ENCODE data around the gene PACS2. TPM values are rescaled to one million over a fixed set of nuclear protein-coding genes. Genes with fewer than 3 reads are reported as not detected.

Gene PACS2
- total and polyA plus RNA-seq, 2 donors (not counting 1 experiment from before 2014, with no cell fraction given), result 65.6 to 70.7 TPM

DNA sequence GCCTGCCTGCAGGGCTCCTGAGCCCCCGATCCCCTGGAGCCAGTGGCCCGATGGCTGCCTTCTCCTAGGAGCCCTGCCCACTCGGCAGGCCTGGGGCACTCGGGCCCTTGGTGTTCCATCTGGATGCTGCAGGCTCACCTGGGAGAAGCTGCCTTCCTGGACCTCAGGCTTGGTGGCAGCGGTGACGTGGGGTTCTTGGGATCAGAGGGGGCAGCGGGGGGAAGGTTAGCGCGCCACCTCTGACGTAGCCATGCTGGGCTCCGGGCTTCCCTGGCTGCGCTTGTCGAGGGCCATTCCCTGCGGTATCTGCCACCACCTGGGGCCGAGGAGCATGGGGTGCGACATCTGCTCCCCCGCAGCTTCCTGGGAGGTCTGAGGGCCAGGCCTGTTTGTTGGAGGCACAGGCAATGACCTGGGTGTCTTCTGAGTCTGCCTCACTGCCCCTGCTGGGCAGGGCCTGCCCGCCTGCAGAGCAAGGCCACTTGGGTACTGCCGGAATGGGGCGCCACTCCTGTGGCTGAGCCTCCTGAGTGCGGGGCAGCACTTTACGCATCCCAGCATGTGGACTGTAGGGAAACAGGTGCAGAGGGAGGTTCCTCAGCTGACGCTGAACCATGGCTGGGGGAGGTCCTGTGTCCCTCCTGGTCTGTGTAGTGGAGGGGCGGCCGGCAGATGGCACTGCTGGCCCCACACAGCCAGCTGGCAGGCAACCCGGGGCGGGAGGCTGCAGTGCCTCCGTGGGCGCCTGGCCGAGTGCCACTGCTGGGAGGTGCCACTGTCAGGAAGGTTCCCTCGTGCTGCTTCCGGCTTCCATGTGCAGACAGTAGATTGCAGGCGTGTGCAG lies 125.4 kb downstream of the PACS2 start:
- intact Hi-C loops (cut with micrococcal nuclease), result no loop called here
- POLR2A ChIA-PET, result no interaction called here

DNA sequence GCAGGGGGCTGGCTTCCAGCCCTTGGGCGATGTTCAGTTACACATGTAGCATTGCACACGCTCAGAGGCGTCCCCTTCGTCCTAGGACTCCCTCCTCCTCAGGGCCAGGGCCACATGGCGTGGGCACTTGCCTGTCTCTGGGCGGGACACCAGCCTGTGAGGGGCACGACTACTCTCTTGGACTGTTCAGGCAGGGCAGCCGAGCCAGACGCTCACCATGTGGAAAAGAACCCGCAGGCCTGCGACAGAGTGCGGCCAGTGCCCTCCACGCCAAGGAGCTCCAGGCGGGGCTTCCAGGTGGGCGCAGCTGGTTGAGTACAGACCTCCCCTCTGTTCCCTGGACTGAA lies 126.0 kb downstream of the PACS2 start:
- H3K36me3 ChIP-seq (replicated peaks in 1 of 2; ENCODE audit: control extremely low read depth in 1 of 2, control insufficient read depth in 1 of 2, extremely low read depth in 1 of 2, insufficient read depth in 2 of 2, low read length in 1 of 2), result peaks cover 0 to 5% of the 10 kb centered on the region in 2 experiments
- peaks cover 0 to 11% (median 4%) of the 10 kb centered on the region in 3 donors for H3K9me3 ChIP-seq (ENCODE audit: control extremely low read depth in 1 of 3, control insufficient read depth in 2 of 3, insufficient read depth in 1 of 3, low read length in 2 of 3)
- H3K27ac ChIP-seq (ENCODE audit: low read length in 2 of 2), result no peak overlapping the region
- Mint-ChIP-seq H3K9me3 (ENCODE audit: insufficient read depth) (no peaks in the 10 kb centered on the region), H3K27me3 (no peaks in the 10 kb centered on the region), H3K27ac (no peak overlapping the region), H3K4me3 (no peak overlapping the region), H3K4me1 (peaks cover 13% of the 10 kb centered on the region)
- intact Hi-C loops (cut with micrococcal nuclease), result no loop called here
- no peak overlapping the region for H2AFZ ChIP-seq (ENCODE audit: insufficient read depth, low read depth, low read length, poor library complexity, severe bottlenecking)
- ATAC-seq (ENCODE audit: low read depth) (no peak), DNase-seq (no peak)
- H4K20me1 ChIP-seq (ENCODE audit: control insufficient read depth, insufficient read depth, low read length, poor library complexity, severe bottlenecking), result peaks cover 53% of the 10 kb centered on the region
- ChIA-PET POLR2A (no interaction called here), CTCF (no interaction called here)
- no peaks in the 10 kb centered on the region for H3K27me3 ChIP-seq (replicated peaks in 1 of 4; ENCODE audit: control extremely low read depth in 1 of 4, control insufficient read depth in 3 of 4, insufficient read depth in 4 of 4, low read length in 3 of 4)
- H3K4me2 ChIP-seq (replicated peaks; ENCODE audit: low read depth, low read length, poor library complexity, severe bottlenecking), result no peak overlapping the region
- no peak overlapping the region for H3K4me3 ChIP-seq (ENCODE audit: control extremely low read depth in 1 of 5, extremely low read depth in 1 of 5, insufficient read depth in 1 of 5, low read depth in 2 of 5, low read length in 4 of 5)
- H3K4me1 ChIP-seq (ENCODE audit: control insufficient read depth in 2 of 2, insufficient read depth in 2 of 2, low read length in 2 of 2), result peaks cover 0 to 16% of the 10 kb centered on the region in 2 donors
- no peak overlapping the region for H3K9ac ChIP-seq (ENCODE audit: low read length)
- WGBS (ENCODE audit: insufficient coverage), result over 99% methylated on average over 15 of the region's 15 CpGs
- no peak for TF ChIP-seq EZH2 (IDR thresholded peaks at IDR 0.05; ENCODE audit: borderline replicate concordance, insufficient read depth, low read depth, low read length, poor library complexity, severe bottlenecking)
- TF ChIP-seq, protein P1, sequence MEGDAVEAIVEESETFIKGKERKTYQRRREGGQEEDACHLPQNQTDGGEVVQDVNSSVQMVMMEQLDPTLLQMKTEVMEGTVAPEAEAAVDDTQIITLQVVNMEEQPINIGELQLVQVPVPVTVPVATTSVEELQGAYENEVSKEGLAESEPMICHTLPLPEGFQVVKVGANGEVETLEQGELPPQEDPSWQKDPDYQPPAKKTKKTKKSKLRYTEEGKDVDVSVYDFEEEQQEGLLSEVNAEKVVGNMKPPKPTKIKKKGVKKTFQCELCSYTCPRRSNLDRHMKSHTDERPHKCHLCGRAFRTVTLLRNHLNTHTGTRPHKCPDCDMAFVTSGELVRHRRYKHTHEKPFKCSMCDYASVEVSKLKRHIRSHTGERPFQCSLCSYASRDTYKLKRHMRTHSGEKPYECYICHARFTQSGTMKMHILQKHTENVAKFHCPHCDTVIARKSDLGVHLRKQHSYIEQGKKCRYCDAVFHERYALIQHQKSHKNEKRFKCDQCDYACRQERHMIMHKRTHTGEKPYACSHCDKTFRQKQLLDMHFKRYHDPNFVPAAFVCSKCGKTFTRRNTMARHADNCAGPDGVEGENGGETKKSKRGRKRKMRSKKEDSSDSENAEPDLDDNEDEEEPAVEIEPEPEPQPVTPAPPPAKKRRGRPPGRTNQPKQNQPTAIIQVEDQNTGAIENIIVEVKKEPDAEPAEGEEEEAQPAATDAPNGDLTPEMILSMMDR (IDR thresholded peaks at IDR 0.05), result no peak
- H3K79me2 ChIP-seq (ENCODE audit: control insufficient read depth, insufficient read depth, low read length), result peaks cover 65% of the 10 kb centered on the region

More for the DNA sequence above, 125.4 kb downstream of the PACS2 start:
- Histone ChIP-seq H3K4me3 (ENCODE audit: control extremely low read depth in 1 of 5, extremely low read depth in 1 of 5, insufficient read depth in 1 of 5, low read depth in 2 of 5, low read length in 4 of 5) (no peak overlapping the region), H2AFZ (ENCODE audit: insufficient read depth, low read depth, low read length, poor library complexity, severe bottlenecking) (no peak overlapping the region), H3K27me3 (replicated peaks in 1 of 4; ENCODE audit: control extremely low read depth in 1 of 4, control insufficient read depth in 3 of 4, insufficient read depth in 4 of 4, low read length in 3 of 4) (no peaks in the 10 kb centered on the region), H3K36me3 (replicated peaks in 1 of 2; ENCODE audit: control extremely low read depth in 1 of 2, control insufficient read depth in 1 of 2, extremely low read depth in 1 of 2, insufficient read depth in 2 of 2, low read length in 1 of 2) (peaks cover 0 to 5% of the 10 kb centered on the region in 2 experiments), H3K9me3 (ENCODE audit: control extremely low read depth in 1 of 3, control insufficient read depth in 2 of 3, insufficient read depth in 1 of 3, low read length in 2 of 3) (peaks cover 0 to 11% (median 4%) of the 10 kb centered on the region in 3 donors), H4K20me1 (ENCODE audit: control insufficient read depth, insufficient read depth, low read length, poor library complexity, severe bottlenecking) (peaks cover 59% of the 10 kb centered on the region), H3K4me1 (ENCODE audit: control insufficient read depth in 2 of 2, insufficient read depth in 2 of 2, low read length in 2 of 2) (peaks cover 0 to 16% of the 10 kb centered on the region in 2 donors), H3K9ac (ENCODE audit: low read length) (no peak overlapping the region), H3K79me2 (ENCODE audit: control insufficient read depth, insufficient read depth, low read length) (peaks cover 65% of the 10 kb centered on the region), H3K27ac (ENCODE audit: low read length in 2 of 2) (no peak overlapping the region), H3K4me2 (replicated peaks; ENCODE audit: low read depth, low read length, poor library complexity, severe bottlenecking) (no peak overlapping the region)
- Mint-ChIP-seq H3K4me1 (peaks cover 17% of the 10 kb centered on the region), H3K27me3 (no peaks in the 10 kb centered on the region), H3K4me3 (no peak overlapping the region), H3K9me3 (ENCODE audit: insufficient read depth) (no peaks in the 10 kb centered on the region), H3K27ac (no peak overlapping the region)
- DNase-seq (no peak), ATAC-seq (ENCODE audit: low read depth) (no peak)
- TF ChIP-seq EZH2 (IDR thresholded peaks at IDR 0.05; ENCODE audit: borderline replicate concordance, insufficient read depth, low read depth, low read length, poor library complexity, severe bottlenecking), result no peak
- TF ChIP-seq, protein P1 (IDR thresholded peaks at IDR 0.05), result no peak
- WGBS (ENCODE audit: insufficient coverage), result 94% methylated on average over 33 of the region's 33 CpGs
- CTCF ChIA-PET, result no interaction called here
